NCI-H1930 (cell line): ENCODE data around the gene NTRK2.

Source experiments
- DNase-seq, 2 experiments: peaks; one replicate each; lab custom pipeline; 2025; lab: John Stamatoyannopoulos, UW

The NTRK2 gene

GRCh38 chr9:84681516-84682285 lies 12.2 kb downstream of the NTRK2 start:
- no peak for DNase-seq

- DNase-seq: no peak
Observed at GRCh38 chr9:84686068-84686467, 16.5 kb downstream of the NTRK2 start.

- DNase-seq: no peak
Observed at GRCh38 chr9:84688956-84689355, 19.4 kb downstream of the NTRK2 start.

- DNase-seq: no peak
Observed at GRCh38 chr9:84691634-84692033, 22.1 kb downstream of the NTRK2 start.

- no peak for DNase-seq
Observed at GRCh38 chr9:84694248-84694647, 24.7 kb downstream of the NTRK2 start.

GRCh38 chr9:84697042-84697441 lies 27.5 kb downstream of the NTRK2 start:
- DNase-seq: no peak

GRCh38 chr9:84697509-84698114 lies 28.1 kb downstream of the NTRK2 start:
- peak; percentile 43 to 64 for DNase-seq

- no peak for DNase-seq
Observed at GRCh38 chr9:84698323-84698722, 28.8 kb downstream of the NTRK2 start.

- no peak for DNase-seq
Observed at GRCh38 chr9:84699984-84700383, 30.5 kb downstream of the NTRK2 start.

- no peak for DNase-seq
Observed at GRCh38 chr9:84701801-84702200, 32.3 kb downstream of the NTRK2 start.

- DNase-seq: no peak
Observed at GRCh38 chr9:84702471-84702870, 32.9 kb downstream of the NTRK2 start.

- DNase-seq: no peak
Observed at GRCh38 chr9:84703793-84704192, 34.3 kb downstream of the NTRK2 start.

- DNase-seq: no peak
Observed at GRCh38 chr9:84705128-84705527, 35.6 kb downstream of the NTRK2 start.

GRCh38 chr9:84708400-84708799 lies 38.9 kb downstream of the NTRK2 start:
- DNase-seq: no peak

GRCh38 chr9:84709056-84709455 lies 39.5 kb downstream of the NTRK2 start:
- DNase-seq: no peak

GRCh38 chr9:84710701-84711397 lies 41.3 kb downstream of the NTRK2 start:
- no peak for DNase-seq

GRCh38 chr9:84711398-84711777 lies 41.9 kb downstream of the NTRK2 start:
- DNase-seq: peak in 1 of 2 experiments; percentile 55

- DNase-seq: peak; percentile 79 to 92
Observed at GRCh38 chr9:84711936-84712335, 42.4 kb downstream of the NTRK2 start.

GRCh38 chr9:84716217-84716616 lies 46.7 kb downstream of the NTRK2 start:
- DNase-seq: no peak

- no peak for DNase-seq
Observed at GRCh38 chr9:84718476-84718875, 48.9 kb downstream of the NTRK2 start.

GRCh38 chr9:84722388-84722989 lies 53.0 kb downstream of the NTRK2 start:
- no peak for DNase-seq

- no peak for DNase-seq
Observed at GRCh38 chr9:84723426-84723825, 53.9 kb downstream of the NTRK2 start.

GRCh38 chr9:84731696-84732095 lies 62.2 kb downstream of the NTRK2 start:
- DNase-seq: no peak
